ENCODE results near the gene ESAM.
"Not testable (repeated sequence)": the region's sequence is repeated elsewhere in the genome, so short reads cannot be mapped to it uniquely, and the experiment has no call there.

The ESAM gene

DNA sequence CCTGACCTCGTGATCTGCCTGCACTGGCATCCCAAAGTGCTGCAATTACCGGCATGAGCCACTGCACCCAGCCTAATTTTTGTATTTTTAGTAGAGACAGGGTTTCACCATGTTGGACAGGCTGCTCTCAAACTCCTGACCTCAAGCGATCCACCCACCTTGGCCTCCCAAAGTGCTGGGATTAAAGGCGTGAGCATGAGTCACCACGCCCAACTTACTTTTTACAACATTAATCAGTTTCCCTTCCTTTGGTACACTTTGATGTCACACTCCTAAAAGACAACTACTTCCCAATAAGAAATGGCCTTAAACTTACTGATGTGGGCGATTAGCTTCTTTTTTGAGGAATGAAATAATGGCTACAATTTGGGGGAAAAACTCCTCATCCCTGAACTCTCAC, 8.9 kb upstream of the ESAM start:
- DNase-seq = not testable (repeated sequence)

DNA sequence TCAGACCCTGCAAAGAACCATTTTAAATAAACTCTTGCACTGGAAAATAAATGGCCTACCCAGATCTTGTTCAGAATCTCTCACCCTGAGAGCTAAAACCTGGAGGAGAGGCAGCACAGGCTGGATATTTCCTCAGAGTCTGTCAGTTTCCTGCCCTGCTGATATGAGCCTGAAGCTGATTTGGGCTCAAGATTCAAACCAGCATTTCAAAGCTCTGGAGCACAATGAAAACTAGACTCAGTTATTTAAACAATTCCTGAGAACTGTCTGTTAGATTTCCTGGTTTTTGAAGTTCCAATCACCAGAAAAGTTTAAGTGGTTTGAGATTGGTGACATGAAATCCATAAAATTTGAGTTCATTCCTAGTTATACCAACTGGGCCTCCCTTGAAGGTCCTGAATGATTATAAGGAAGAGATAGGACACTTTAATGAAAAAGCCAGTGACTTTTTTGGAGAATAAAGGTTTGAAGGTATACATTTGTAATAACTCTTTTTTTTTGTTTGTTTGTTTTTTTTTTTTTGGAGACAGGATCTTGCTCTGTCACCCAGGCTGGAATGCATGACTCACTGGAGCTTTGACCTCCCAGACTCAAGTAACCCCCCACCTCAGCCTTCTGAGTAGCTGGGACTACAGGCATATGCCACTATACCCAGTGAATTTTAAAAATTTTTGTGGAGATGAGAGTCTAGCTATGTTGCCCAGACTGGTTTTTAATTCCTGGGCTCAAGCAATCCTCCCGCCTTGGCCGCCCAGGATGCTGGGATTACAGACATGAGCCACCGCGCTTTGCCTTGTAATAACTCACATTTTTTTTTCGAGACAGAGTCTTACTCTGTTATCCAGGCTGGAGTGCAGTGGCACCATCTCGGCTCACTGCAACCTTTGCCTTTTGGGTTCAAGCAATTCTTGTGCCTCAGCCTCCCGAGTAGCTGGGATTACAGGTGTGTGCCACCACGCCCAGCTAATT, 8.0 kb upstream of the ESAM start:
- DNase-seq = no peak

- no peak for DNase-seq
Measured at GRCh38 chr11:124768914-124769313, 6.8 kb upstream of the ESAM start.

- DNase-seq = no peak
Measured at GRCh38 chr11:124766156-124766555, 4.1 kb upstream of the ESAM start.

- peak; percentile 55 for DNase-seq
Measured at GRCh38 chr11:124763156-124763947, 1.3 kb upstream of the ESAM start.

DNA sequence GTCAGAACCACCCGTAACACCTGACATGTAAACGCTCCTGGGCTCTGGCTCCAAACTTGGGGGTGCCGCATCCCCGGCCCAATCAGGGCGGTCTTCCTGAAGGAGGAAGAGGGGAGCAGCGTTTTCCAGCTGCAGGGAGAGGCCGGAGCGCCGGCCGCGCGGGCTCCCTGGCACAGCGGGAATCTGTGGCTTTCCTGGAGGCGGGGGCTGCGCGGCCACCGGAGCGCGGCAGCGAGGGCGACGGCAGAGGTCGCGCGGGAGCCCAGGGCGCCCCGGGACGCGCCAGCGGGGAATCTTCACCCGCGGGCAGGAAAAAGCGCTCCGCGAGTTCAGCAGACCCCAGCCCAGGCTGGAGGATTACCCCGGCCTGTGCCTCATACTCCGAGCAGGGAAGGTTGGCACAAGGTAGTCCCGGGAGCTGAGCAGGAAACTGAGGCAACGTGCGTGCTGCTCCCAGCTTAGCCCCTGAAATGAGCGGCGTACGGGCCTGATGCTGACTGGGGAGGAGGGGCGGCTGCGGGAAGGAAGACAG, 600 bp upstream of the ESAM start:
- no peak for DNase-seq

GRCh38 chr11:124761301-124762104, 587 bp downstream of the ESAM start:
- no peak for DNase-seq

- no peak for DNase-seq
Measured at GRCh38 chr11:124760806-124761205, 1.3 kb downstream of the ESAM start.

DNA sequence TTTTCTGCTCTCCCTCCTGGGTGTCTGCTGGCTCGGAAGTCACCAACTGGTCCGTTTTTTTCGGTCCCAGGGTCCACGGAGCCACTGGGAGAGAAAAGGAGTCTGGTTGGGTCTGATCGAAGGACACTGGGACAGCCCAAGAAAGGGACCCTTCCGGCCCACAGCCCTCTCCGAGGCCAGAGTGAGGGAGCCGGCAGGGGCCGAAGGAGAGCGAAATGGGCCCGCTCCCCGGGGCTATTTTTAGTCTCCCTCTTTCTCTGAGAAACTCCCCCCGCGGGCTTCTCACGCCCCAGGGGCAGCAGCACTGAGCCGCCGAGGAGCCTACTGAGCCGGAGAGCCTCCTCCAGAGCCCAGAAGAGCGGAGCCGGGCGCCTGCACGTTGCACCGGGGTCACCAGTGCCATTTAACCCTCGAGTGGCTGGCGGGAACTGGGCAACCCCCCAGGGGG, 1.9 kb downstream of the ESAM start:
- DNase-seq = no peak

GRCh38 chr11:124759266-124760204, 2.6 kb downstream of the ESAM start:
- DNase-seq = no peak

DNA sequence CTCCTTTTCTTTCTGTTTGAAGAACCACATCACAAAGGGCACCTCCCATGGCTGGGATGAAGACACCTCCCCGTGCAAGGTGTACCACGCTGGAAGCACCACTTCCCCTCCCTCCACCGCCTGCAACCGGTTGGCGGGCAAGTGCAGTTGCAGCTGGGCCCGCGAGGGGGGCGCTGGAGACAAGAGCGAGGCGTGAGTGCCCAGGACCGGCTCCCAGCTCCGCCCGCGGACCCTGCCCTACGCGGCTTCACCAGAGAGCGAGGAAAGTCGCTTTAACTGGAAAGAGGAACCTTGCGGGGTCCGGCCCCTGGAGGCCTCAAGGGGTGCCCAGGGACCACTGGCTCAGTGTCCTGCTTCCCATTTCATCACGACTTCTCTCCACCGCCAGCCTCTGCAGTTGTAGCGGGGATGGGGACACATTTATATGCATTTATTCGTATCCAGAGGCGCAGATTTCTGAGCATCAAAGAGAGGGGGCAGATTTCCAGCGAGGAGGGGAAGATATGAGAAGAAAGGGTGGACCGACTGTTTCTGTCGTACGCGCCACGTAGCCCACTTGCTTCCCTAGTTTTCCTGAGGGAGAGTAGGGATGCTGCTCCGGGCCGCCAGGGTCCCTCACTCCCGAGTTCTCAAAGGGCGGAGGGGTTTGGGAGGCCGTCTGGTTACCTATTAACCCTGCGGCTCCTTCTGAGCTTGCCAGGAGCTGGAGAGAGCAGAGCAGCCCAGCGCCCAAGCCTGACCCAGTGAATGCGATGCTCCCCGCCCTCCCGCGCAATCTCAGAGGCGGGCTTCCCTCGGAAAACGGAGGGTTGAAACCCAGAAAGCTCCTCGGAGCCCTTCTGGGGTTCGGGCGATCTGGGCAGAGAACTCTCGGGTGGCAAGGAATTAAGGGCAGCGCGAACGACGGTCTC, 3.5 kb downstream of the ESAM start:
- peak; percentile 74 for DNase-seq

DNA sequence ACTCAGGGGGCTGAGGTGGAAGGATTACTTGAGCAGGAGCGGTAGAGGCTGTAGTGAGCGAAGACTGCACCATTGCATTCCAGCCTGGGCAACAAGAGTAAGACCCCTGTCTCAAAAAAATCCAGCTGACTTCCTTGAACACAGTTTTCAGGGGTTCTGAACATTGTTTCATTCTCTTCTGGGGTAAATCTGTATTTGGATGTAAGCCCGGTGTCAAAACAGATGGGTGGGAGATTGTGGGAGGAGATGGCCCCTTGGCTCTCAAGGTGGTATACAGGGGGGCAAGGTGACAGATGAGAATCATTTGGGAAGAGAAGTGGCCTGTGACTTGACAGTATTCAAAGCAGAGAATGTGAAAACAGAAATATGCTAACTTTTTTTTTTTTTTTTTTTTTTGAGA, 4.8 kb downstream of the ESAM start:
- no peak for DNase-seq

DNA sequence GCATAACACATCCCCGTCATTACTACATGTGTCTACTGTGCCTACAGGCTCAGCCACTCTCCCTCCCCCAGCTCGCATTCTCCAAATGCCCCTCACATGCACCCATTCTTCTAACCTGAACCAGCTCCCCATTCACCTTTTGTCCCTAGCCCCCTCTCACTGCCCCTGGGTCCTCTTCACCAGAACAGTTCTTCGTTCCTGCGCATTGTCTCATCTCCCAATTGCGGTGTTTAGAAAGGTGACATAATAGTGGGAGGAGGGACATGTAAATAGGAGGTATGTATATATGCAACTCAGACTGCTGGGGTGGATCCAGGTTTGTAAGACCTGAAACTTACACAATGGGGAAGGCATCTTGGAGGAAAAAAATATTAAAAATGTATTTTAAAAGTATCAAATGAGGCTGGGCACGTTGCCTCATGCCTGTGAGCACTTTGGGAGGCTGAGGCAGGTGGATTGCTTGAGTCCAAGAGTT, 5.3 kb downstream of the ESAM start:
- DNase-seq = no peak

DNA sequence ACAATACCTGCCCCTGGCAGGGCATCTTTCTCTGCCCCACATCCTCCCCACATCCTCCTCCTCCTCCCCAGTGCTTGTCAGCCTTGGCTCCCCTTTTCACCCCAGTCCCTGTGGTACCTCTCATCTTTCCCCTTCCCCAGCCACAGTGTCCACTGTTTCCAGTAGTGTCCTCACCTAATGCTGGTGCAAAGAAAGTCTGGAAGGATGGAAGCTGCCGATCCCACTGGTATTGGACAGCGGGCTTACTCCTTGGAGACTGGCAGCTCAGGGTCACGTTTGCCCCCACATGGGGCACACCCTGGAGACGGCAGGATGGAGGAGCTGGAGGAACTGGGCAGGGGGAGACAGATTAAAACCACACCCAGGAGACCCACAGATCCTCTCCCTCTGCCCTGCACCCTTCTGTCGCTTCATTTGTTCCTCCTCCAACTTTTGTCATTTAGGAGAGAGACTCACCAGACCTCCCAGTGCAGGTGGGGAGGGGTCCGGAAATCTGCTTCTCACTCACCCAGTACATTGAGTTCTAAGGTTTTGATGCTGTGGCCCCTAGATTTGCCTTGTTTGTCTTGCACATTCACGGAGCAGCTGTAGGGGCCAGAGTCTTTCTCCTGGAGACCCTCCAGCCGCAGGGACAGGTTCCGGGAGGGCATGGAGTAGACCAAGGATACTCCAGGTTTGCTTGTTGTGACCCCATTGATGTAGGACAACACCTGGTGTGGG, 5.9 kb downstream of the ESAM start:
- DNase-seq = no peak

- no peak for DNase-seq
Measured at GRCh38 chr11:124754710-124755109, 7.4 kb downstream of the ESAM start.

DNA sequence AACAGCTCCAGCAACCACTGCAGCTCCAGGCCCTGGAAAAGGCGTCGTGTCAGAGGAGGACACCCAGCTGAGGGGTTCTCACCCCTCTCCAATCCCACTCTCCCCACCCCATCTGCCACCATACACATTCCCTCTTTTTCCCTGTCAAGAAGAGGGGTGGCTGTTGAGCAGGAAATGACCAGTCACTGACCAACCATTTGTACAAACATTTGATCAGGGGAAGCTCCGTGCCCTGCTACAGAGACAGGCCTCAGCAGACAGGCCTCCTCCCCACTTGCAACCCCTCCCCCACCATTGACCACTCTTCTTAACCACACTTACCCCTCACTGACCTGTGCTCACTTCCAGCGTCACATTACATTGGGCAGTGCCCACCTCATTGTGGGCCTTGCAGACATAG, 7.8 kb downstream of the ESAM start:
- DNase-seq = no peak

DNA sequence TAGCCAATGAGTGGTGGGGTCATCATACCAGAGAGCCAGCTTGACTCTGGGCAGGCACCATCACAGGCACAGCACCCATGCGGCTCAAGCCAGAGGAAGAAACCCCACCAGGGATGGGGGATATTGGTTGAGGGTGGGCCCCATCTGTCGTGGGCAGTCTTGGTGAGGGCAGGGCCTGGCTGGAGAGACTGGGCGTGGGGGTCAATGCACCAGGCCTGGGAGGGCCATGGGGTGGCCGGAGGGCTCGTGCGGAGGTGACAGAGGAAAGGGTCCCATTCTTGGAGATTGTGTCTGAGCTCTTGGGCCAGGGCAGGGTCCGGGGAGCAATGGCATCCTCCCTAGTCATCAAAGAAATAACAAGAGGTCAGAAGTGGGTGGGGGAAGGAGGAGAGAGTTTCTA, 8.5 kb downstream of the ESAM start:
- no peak for DNase-seq

- no peak for DNase-seq
Measured at GRCh38 chr11:124753205-124753604, 8.9 kb downstream of the ESAM start.

GRCh38 chr11:124752471-124753102, 9.5 kb downstream of the ESAM start:
- no peak for DNase-seq
